Fibroblast of pulmonary artery (primary cell): ENCODE results near the gene CD164L2.
"Not testable (repeated sequence)": the region's sequence is repeated elsewhere in the genome, so short reads cannot be mapped to it uniquely, and the experiment has no call there.

Experiments used
- DNase-seq: peaks from one replicate; pipeline ENCODE4 v3.0.0-alpha.2; 2010; ENCODE audit warnings: low read depth
- H3K4me3 ChIP-seq: replicated peaks from 2 replicates; pipeline ENCODE4 v1.5.1; 2011; ENCODE audit warnings: low read depth, mild to moderate bottlenecking, control low read depth, low read length, moderate library complexity
- TF ChIP-seq, protein P1 (sequence below): IDR thresholded peaks from 2 replicates; pipeline ENCODE4 v1.5.1; 2011; ENCODE audit warnings: mild to moderate bottlenecking, control low read depth, low read length, inconsistent platforms; ENCODE audit errors: missing control alignments

CD164L2 gene

DNA sequence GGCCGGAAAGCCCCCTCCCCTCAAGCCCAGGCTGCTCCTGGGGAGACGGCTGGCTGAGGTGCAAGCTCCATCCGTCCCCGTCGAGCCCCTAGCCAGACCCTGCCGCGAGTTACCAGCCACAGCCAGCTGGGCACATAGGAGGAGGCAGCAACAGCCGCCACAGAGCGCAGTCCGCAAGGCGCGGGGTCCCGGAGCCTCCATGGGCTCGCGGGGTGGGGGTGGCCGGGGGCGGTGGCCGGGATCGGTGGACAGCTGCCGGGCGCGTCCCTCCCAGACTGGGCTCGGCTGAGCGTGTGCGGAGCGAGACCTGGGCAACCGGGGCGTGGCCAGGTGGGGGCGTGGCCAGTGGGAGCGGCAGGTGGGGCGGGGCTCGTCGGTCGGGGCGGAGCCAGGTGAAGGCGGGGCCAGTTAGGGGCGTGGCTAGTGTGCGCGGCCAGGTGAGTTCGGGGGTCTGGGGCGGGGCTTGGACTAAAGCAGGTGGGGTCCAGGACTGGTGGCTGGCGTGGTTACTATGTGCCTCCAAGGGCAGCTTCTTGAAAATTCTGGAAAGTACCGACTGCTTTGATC is at the start of gene CD164L2:
Gene CD164L2 (minus strand): TSS at position 295 of the 567 bp plus-strand sequence. CDS start 94 bp downstream, at position 201.
- TF ChIP-seq, protein P1, sequence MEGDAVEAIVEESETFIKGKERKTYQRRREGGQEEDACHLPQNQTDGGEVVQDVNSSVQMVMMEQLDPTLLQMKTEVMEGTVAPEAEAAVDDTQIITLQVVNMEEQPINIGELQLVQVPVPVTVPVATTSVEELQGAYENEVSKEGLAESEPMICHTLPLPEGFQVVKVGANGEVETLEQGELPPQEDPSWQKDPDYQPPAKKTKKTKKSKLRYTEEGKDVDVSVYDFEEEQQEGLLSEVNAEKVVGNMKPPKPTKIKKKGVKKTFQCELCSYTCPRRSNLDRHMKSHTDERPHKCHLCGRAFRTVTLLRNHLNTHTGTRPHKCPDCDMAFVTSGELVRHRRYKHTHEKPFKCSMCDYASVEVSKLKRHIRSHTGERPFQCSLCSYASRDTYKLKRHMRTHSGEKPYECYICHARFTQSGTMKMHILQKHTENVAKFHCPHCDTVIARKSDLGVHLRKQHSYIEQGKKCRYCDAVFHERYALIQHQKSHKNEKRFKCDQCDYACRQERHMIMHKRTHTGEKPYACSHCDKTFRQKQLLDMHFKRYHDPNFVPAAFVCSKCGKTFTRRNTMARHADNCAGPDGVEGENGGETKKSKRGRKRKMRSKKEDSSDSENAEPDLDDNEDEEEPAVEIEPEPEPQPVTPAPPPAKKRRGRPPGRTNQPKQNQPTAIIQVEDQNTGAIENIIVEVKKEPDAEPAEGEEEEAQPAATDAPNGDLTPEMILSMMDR, result no peak
- DNase-seq, result no peak
- H3K4me3 ChIP-seq, result no peak within 1 kb of the TSS

DNA sequence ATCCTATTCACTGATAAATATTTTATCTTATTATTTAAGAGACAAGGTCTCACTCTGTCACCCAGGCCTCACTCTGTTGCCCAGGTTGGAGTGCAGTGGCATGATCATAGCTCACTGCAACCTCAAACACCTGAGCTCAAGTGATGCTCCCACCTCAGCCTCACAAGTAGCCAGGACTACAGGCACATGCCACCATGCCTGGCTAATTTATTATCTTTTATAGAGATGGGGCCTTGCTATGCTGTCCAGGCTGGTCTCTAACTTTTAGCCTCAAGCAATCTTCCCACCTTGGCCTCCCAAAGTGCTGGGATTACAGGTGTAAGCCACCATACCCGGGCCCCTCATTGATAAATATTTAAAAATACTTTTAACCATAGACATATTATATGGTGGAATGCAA is 49.6 kb upstream of the CD164L2 start:
- not testable (repeated sequence) for DNase-seq, H3K4me3 ChIP-seq

DNA sequence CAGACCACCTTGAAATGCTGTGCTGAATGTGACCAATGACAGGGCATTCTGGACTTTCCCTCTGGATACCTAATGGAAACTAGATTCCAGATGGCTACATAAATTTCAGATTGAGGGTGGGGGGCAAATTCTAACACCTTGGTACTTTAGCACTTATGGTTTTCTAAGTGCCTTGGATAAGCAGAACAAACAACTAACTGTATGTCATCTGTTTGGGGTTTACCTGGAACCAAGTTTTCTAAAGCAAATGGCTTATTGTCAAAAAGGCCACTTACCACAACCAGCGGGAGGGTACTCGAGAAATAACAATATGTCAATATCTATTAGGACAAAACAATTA is 48.4 kb upstream of the CD164L2 start:
- no peak overlapping the region for H3K4me3 ChIP-seq

DNA sequence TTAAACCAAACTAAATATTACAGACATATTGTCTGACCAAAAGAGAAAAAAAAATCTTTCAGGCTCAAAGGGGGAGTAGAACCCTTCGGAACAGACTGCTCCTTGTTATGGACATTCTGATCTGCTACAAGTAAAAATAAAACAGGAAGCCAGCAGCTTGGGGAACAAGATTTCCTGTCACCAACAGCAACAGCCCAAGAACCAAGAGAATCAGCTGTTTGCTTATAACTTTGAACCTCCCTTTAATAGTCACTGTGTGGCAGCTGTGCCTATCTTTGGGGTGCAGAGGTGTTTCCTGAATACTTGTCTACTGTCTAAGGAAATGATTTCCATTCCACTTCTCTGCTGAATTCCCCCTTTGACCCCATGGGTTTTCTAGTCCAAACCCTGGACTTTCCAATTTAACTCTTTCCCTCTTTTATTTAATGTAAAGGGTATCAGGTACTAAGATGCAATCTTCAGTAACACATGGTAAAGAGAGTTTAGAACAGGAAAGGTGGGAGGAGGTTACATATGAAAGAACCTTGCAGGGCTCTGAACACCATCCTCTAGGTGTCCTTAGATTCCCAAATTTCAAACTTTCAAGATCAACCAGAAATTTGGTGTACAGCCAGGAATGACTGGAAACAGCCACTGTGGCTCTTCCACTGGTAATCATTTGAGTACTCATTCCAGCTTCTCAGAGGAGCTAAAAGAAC is 47.9 kb upstream of the CD164L2 start:
- DNase-seq, result peak; percentile 38
- TF ChIP-seq, protein P1, result no peak
- no peak overlapping the region for H3K4me3 ChIP-seq

More for the DNA sequence above, 48.4 kb upstream of the CD164L2 start:
- TF ChIP-seq, protein P1, result no peak
- no peak for DNase-seq

DNA sequence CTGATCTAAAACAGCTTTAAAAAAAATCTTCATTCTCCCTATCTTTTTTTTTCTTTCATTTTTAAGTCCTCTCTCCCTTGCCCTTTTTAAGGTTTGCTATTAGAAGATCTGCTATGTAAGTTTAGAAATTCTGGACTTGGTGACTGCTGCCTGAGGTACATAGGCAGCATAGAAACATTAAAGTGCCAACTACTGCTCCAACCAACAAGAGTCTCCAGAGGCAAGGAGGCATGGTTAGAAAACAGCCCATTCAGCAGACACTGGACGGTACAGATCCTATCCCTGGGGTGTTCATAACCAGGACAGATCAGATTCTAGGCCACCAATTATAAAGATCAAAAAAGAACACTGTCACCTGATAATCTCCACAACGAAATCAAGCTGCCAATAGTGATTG is 45.9 kb upstream of the CD164L2 start:
- TF ChIP-seq, protein P1, result no peak
- no peak overlapping the region for H3K4me3 ChIP-seq

DNA sequence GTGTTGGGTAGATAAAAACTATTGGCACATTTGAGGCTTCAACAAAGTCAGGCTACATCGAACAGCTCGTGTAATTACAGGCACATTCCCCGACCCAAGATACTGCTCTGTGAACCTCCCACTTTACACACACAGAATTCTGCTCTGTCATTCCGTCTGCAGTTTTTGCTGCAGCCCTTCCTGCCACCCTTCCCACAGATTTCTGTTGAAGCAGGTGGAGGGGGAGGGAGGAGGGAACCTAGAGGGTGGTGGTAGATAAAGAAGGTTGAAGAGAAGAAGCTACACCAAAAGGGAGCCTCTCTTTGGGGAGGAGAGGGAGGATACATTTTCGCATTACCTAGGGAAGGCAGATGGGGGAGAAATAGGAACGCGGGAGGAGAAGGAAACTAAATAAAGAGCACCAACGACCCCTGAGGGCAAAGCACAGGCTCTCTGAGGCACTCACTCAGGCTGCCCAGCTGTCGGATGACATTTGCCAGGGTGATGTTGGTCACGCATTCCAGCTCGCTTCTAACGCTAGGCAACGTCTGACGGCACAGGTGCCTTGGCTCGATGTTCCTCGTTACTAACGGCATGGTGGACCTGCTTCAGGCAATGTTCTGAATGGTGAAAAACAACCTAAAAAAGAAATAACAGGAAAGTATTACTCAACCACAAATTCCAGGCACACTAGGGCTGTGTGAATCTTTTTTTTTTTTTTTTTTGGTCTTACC is 45.3 kb upstream of the CD164L2 start:
- no peak overlapping the region for H3K4me3 ChIP-seq
- TF ChIP-seq, protein P1, result no peak
- peak; percentile 42 for DNase-seq

More for the DNA sequence above, 45.9 kb upstream of the CD164L2 start:
- DNase-seq, result no peak

DNA sequence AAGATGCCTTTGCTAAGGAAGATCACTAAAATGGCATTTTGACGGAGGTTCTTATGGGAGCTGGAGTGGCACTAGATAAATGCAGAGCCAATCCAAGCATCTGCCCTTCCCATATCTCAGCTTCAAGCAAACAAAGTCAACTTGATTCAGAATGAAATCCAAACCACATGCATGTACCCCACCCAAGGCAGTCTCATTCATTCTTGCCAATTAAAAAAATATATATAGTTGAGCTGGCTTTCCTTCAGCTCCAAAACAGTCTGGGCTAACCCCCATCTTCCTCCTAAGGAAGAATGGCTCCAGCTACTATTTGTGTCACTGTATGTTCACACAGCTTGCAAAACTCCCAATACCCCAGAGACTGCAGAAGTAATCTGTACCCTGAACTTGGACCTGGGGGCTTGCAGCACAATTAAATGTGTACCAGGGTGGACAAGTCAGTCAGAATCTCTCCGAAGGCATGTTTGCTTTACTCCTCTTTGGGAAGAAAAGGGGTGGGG is 44.7 kb upstream of the CD164L2 start:
- TF ChIP-seq, protein P1, result no peak
- no peak for DNase-seq
- no peak overlapping the region for H3K4me3 ChIP-seq
